ENCODE data around the gene C16orf92. TPM values are rescaled to one million over a fixed set of nuclear protein-coding genes. Genes with fewer than 3 reads are reported as not detected.

C16orf92 gene
- total RNA-seq, 1 experiment from 2014 or later, result not detected

DNA sequence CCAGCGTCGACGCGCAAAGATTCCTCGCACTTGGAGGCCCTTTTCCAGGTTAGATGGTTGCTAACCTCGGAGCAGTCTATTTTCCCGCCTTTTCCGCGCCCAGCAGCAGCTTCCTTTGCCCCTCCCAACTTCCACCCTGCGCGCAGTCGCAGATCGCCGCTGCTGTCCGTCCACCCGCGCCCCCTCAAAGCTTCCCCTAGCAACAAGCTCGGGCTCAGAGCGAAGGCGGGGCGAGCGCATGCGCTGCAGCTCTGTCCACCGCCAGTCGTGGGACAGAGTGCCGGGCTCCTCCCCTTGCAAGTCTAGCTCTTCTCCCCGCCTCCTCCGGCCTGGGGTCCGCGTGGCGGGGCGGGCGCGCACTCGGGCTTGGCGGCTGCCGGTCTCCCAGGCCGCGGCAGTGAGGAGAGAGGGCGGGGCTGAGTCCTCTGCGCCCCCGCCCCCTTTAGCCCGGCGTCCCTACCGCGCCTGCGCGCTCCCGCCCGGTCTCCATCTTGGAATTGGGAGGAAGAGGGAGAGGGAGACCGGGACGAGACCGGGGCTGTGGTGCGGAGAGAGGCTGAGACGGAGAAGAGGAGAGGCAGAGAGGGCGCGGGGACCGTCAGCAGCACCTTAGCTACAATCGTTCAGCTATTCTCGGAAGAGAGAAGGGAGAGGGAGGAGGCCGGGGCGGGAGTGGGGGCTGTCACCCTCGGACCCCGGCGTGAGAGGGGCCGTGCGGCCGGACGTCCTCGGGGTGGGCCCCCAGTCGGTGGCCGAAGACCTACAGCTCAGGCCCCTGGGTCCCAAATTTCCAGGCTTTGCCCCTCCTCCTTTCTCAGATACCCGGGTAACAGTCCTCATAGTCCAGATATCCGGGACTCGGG lies 49.4 kb upstream of the C16orf92 start, which contains the start of gene TAOK2 (continued):
- TF ChIP-seq NFYB (CRISPR knock-in tag; conservative IDR thresholded peaks at IDR 0.05; ENCODE audit: low read depth) (0 out of 2 replicates have a peak, but pooled peaks have one; percentile 4), ZNF263 (CRISPR knock-in tag; IDR thresholded peaks at IDR 0.05; ENCODE audit: low read depth) (0 out of 2 replicates have a peak, but pooled peaks have one; percentile 44), TEAD4 (CRISPR knock-in tag; IDR thresholded peaks at IDR 0.05) (no peak), EMX1 (CRISPR knock-in tag; IDR thresholded peaks at IDR 0.05) (no peak), PRRX2 (CRISPR knock-in tag; IDR thresholded peaks at IDR 0.05) (no peak), CREB1 (CRISPR knock-in tag; IDR thresholded peaks at IDR 0.05) (peak; percentile 88; the same call in 1 of the 2 replicates), ZNF671 (CRISPR knock-in tag; IDR thresholded peaks at IDR 0.05) (no peak), NFATC4 (CRISPR knock-in tag; IDR thresholded peaks at IDR 0.05) (no peak), ETV6 (CRISPR knock-in tag; IDR thresholded peaks at IDR 0.05) (peak; percentile 93), ATF1 (CRISPR knock-in tag; IDR thresholded peaks at IDR 0.05) (peak; percentile 88), ZNF416 (CRISPR knock-in tag; IDR thresholded peaks at IDR 0.05) (no peak), ZNF532 (CRISPR knock-in tag; IDR thresholded peaks at IDR 0.05; ENCODE audit: borderline replicate concordance) (no peak), FOXJ3 (CRISPR knock-in tag; IDR thresholded peaks at IDR 0.05; ENCODE audit: borderline replicate concordance) (no peak), ESRRA (CRISPR knock-in tag; IDR thresholded peaks at IDR 0.05; ENCODE audit: borderline replicate concordance) (no peak), MXD4 (CRISPR knock-in tag; IDR thresholded peaks at IDR 0.05; ENCODE audit: borderline replicate concordance) (no peak), CDX4 (CRISPR knock-in tag; IDR thresholded peaks at IDR 0.05; ENCODE audit: borderline replicate concordance) (no peak), RELA (CRISPR knock-in tag; IDR thresholded peaks at IDR 0.05; ENCODE audit: borderline replicate concordance) (0 out of 2 replicates have a peak, but pooled peaks have one; percentile 28), TCF7 (CRISPR knock-in tag; IDR thresholded peaks at IDR 0.05; ENCODE audit: low read depth) (no peak), FOXK1 (CRISPR knock-in tag; IDR thresholded peaks at IDR 0.05) (peak; percentile 79), NR3C1 (CRISPR knock-in tag; conservative IDR thresholded peaks at IDR 0.05; ENCODE audit: low read depth) (no peak), STAT6 (CRISPR knock-in tag; conservative IDR thresholded peaks at IDR 0.05; ENCODE audit: low read depth) (no peak), JUN (CRISPR knock-in tag; IDR thresholded peaks at IDR 0.05) (no peak), ZBTB21 (CRISPR knock-in tag; IDR thresholded peaks at IDR 0.05; ENCODE audit: borderline replicate concordance) (0 out of 2 replicates have a peak, but pooled peaks have one; percentile 38), TP53 (CRISPR knock-in tag; IDR thresholded peaks at IDR 0.05) (peak; percentile 65; the same call in 1 of the 2 replicates), SMAD3 (CRISPR knock-in tag; IDR thresholded peaks at IDR 0.05; ENCODE audit: borderline replicate concordance) (peak; percentile 96)
- TF ChIP-seq, protein P1, sequence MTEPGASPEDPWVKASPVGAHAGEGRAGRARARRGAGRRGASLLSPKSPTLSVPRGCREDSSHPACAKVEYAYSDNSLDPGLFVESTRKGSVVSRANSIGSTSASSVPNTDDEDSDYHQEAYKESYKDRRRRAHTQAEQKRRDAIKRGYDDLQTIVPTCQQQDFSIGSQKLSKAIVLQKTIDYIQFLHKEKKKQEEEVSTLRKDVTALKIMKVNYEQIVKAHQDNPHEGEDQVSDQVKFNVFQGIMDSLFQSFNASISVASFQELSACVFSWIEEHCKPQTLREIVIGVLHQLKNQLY (CRISPR knock-in tag; IDR thresholded peaks at IDR 0.05), result 0 out of 2 replicates have a peak, but pooled peaks have one; percentile 57
- TF ChIP-seq, protein P2, sequence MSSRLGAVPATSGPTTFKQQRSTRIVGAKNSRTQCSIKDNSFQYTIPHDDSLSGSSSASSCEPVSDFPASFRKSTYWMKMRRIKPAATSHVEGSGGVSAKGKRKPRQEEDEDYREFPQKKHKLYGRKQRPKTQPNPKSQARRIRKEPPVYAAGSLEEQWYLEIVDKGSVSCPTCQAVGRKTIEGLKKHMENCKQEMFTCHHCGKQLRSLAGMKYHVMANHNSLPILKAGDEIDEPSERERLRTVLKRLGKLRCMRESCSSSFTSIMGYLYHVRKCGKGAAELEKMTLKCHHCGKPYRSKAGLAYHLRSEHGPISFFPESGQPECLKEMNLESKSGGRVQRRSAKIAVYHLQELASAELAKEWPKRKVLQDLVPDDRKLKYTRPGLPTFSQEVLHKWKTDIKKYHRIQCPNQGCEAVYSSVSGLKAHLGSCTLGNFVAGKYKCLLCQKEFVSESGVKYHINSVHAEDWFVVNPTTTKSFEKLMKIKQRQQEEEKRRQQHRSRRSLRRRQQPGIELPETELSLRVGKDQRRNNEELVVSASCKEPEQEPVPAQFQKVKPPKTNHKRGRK (CRISPR knock-in tag; IDR thresholded peaks at IDR 0.05; ENCODE audit: borderline replicate concordance), result no peak
- TF ChIP-seq, protein P3, sequence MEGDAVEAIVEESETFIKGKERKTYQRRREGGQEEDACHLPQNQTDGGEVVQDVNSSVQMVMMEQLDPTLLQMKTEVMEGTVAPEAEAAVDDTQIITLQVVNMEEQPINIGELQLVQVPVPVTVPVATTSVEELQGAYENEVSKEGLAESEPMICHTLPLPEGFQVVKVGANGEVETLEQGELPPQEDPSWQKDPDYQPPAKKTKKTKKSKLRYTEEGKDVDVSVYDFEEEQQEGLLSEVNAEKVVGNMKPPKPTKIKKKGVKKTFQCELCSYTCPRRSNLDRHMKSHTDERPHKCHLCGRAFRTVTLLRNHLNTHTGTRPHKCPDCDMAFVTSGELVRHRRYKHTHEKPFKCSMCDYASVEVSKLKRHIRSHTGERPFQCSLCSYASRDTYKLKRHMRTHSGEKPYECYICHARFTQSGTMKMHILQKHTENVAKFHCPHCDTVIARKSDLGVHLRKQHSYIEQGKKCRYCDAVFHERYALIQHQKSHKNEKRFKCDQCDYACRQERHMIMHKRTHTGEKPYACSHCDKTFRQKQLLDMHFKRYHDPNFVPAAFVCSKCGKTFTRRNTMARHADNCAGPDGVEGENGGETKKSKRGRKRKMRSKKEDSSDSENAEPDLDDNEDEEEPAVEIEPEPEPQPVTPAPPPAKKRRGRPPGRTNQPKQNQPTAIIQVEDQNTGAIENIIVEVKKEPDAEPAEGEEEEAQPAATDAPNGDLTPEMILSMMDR (IDR thresholded peaks at IDR 0.05), result no peak
